ENCODE results near the gene IFNG-AS1. TPM values are rescaled to one million over a fixed set of nuclear protein-coding genes. Genes with fewer than 3 reads are reported as not detected.

IFNG-AS1 gene
- total RNA-seq, 2 experiments from 2014 or later = 15.7 to 36.8 TPM

DNA sequence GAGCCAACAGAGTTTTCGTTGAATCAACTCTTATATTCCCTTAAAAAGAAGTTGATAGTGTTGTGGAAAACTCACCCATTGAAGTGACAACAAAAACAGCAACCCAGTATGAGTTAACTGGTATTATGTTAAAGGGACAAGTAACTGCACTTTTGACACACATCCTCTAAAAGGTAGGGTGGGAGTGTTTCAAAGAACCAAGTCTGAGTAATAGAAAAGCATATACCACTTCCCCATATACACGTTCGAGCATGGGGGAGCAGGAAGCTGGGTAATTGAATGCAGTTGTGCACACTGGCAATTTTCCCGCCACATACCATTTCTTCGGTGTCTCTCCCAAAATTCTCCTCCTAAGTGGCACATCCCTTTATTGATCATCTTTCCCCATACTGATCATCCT lies 31.5 kb downstream of the IFNG-AS1 start:
- H3K9me3 ChIP-seq (ENCODE audit: low read length) = no peaks in the 10 kb centered on the region
- peaks cover 97% of the 10 kb centered on the region for H3K36me3 ChIP-seq (ENCODE audit: insufficient read depth, low read length)
- no peaks in the 10 kb centered on the region for H4K20me1 ChIP-seq (ENCODE audit: insufficient read depth, low read length)
- no peak overlapping the region for H3K4me2 ChIP-seq (ENCODE audit: low read length)
- intact Hi-C loops (cut with micrococcal nuclease; ENCODE audit: unreplicated experiment) = no loop called here
- no TSS peak for BruUV-seq (replicated peaks)
- H3K9me2 ChIP-seq (ENCODE audit: insufficient read depth, low read length) = no peaks in the 10 kb centered on the region
- CTCF ChIA-PET (ENCODE audit: unreplicated experiment) = no interaction called here
- H3K4me3 ChIP-seq (ENCODE audit: low read depth, low read length, poor library complexity, severe bottlenecking) = no peak overlapping the region
- no peak for DNase-seq (ENCODE audit: low spot score)
- TF ChIP-seq, protein P1, sequence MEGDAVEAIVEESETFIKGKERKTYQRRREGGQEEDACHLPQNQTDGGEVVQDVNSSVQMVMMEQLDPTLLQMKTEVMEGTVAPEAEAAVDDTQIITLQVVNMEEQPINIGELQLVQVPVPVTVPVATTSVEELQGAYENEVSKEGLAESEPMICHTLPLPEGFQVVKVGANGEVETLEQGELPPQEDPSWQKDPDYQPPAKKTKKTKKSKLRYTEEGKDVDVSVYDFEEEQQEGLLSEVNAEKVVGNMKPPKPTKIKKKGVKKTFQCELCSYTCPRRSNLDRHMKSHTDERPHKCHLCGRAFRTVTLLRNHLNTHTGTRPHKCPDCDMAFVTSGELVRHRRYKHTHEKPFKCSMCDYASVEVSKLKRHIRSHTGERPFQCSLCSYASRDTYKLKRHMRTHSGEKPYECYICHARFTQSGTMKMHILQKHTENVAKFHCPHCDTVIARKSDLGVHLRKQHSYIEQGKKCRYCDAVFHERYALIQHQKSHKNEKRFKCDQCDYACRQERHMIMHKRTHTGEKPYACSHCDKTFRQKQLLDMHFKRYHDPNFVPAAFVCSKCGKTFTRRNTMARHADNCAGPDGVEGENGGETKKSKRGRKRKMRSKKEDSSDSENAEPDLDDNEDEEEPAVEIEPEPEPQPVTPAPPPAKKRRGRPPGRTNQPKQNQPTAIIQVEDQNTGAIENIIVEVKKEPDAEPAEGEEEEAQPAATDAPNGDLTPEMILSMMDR (conservative IDR thresholded peaks at IDR 0.05; ENCODE audit: low read length) = no peak
- TF ChIP-seq EZH2phosphoT487 (IDR thresholded peaks at IDR 0.05; ENCODE audit: borderline replicate concordance, low read depth, low read length) = no peak
- no peak overlapping the region for H2AFZ ChIP-seq (ENCODE audit: low read length)
- H3K27ac ChIP-seq (ENCODE audit: low read depth, low read length, poor library complexity, severe bottlenecking) = no peak overlapping the region
- no peaks in the 10 kb centered on the region for H3K4me1 ChIP-seq (ENCODE audit: insufficient read depth, low read length, poor library complexity, severe bottlenecking)
- H3K79me2 ChIP-seq (ENCODE audit: insufficient read depth, low read depth, low read length) = no peaks in the 10 kb centered on the region
- POLR2A ChIA-PET = interaction anchor here (0.9 to 1.3 kb wide), 2 partner anchors 8 to 10 kb away, joined by 3 read pairs; no protein-coding TSS in a partner anchor

DNA sequence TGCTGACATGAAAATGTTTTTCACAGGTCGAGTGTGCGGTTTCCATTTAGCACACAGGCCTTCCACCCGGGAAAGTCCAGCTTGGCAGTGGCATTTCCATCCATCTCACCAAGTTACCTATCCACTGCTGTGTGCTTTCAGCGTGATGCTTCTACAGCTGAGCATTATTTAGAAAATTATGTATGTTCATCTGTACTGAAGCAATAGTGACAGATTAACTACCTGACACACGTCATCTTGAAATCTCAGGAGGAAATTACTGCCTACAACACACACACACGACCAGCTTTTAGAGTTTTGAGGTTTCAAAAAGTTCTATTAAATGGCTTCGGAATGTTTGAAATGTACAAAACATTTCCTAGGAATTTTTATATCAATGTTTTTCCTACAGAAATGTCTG lies 39.4 kb downstream of the IFNG-AS1 start:
- no peak for TF ChIP-seq EZH2phosphoT487 (IDR thresholded peaks at IDR 0.05; ENCODE audit: borderline replicate concordance, low read depth, low read length)
- TF ChIP-seq, protein P1 (conservative IDR thresholded peaks at IDR 0.05; ENCODE audit: low read length) = no peak
- Histone ChIP-seq H4K20me1 (ENCODE audit: insufficient read depth, low read length) (no peaks in the 10 kb centered on the region), H3K4me1 (ENCODE audit: insufficient read depth, low read length, poor library complexity, severe bottlenecking) (no peaks in the 10 kb centered on the region), H3K4me2 (ENCODE audit: low read length) (no peak overlapping the region), H3K9me3 (ENCODE audit: low read length) (no peaks in the 10 kb centered on the region; the same call in 1 of the 2 replicates), H3K9me2 (ENCODE audit: insufficient read depth, low read length) (no peaks in the 10 kb centered on the region), H3K36me3 (ENCODE audit: insufficient read depth, low read length) (peaks cover 71% of the 10 kb centered on the region), H2AFZ (ENCODE audit: low read length) (no peak overlapping the region), H3K27ac (ENCODE audit: low read depth, low read length, poor library complexity, severe bottlenecking) (no peak overlapping the region), H3K4me3 (ENCODE audit: low read depth, low read length, poor library complexity, severe bottlenecking) (no peak overlapping the region), H3K79me2 (ENCODE audit: insufficient read depth, low read depth, low read length) (no peaks in the 10 kb centered on the region)
- no peak for DNase-seq (ENCODE audit: low spot score)
- intact Hi-C loops (cut with micrococcal nuclease; ENCODE audit: unreplicated experiment) = no loop called here
- ChIA-PET CTCF (ENCODE audit: unreplicated experiment) (interaction anchor here (0.6 kb wide), 1 partner anchor 55 kb away, joined by 3 read pairs; no protein-coding TSS in a partner anchor), POLR2A (interaction anchor here (0.8 kb wide), 1 partner anchor 16 kb away, joined by 3 read pairs; no protein-coding TSS in a partner anchor)
- BruUV-seq (replicated peaks) = no TSS peak

DNA sequence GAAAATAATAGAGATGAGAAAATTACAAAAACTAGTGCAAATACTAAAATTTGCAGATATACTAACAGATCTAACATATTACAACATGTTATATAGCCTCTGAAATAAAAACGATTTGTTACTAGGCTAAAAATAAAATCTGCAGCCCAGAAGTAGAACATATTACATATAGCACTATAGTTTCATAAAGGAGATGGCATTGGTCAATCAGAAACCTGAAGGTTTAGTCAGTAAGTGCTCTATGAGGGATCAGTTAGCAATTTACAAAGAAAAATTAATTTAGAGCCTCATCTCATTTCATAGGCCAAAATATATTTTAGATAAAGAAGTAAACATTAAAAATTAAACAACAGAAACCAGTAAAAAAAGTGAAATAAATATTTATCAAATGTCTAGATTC lies 41.0 kb downstream of the IFNG-AS1 start:
- Histone ChIP-seq H3K36me3 (ENCODE audit: insufficient read depth, low read length) (peaks cover 70% of the 10 kb centered on the region), H3K4me1 (ENCODE audit: insufficient read depth, low read length, poor library complexity, severe bottlenecking) (no peaks in the 10 kb centered on the region), H3K4me2 (ENCODE audit: low read length) (no peak overlapping the region), H4K20me1 (ENCODE audit: insufficient read depth, low read length) (no peaks in the 10 kb centered on the region), H3K4me3 (ENCODE audit: low read depth, low read length, poor library complexity, severe bottlenecking) (no peak overlapping the region), H3K79me2 (ENCODE audit: insufficient read depth, low read depth, low read length) (no peaks in the 10 kb centered on the region), H3K9me3 (ENCODE audit: low read length) (no peaks in the 10 kb centered on the region; the same call in 1 of the 2 replicates), H3K27ac (ENCODE audit: low read depth, low read length, poor library complexity, severe bottlenecking) (no peak overlapping the region), H2AFZ (ENCODE audit: low read length) (no peak overlapping the region), H3K9me2 (ENCODE audit: insufficient read depth, low read length) (no peaks in the 10 kb centered on the region)
- DNase-seq (ENCODE audit: low spot score) = no peak
- POLR2A ChIA-PET = interaction anchor here (0.7 kb wide), 1 partner anchor 253 kb away, joined by 5 read pairs; no protein-coding TSS in a partner anchor
- intact Hi-C loops (cut with micrococcal nuclease; ENCODE audit: unreplicated experiment) = loop anchor here (10.0 kb wide), 1 partner anchor 675 kb away; no protein-coding TSS in a partner anchor
- CTCF ChIA-PET (ENCODE audit: unreplicated experiment) = no interaction called here
- TF ChIP-seq EZH2phosphoT487 (IDR thresholded peaks at IDR 0.05; ENCODE audit: borderline replicate concordance, low read depth, low read length) = no peak
- TF ChIP-seq, protein P1 (conservative IDR thresholded peaks at IDR 0.05; ENCODE audit: low read length) = no peak
- no TSS peak for BruUV-seq (replicated peaks)

All from OCI-LY7 (cell line).